Erythroblast (primary cell): ENCODE results near the gene EHBP1L1.

Source experiments
- GATA1 ChIP-seq: IDR thresholded peaks from 2 replicates; pipeline ENCODE4 v1.6.1; 2011; ENCODE audit warnings: low read depth, mild to moderate bottlenecking, control low read depth, low read length, moderate library complexity
- POLR2A ChIP-seq: IDR thresholded peaks from 2 replicates; pipeline ENCODE4 v1.6.1; 2011; ENCODE audit warnings: mild to moderate bottlenecking, low read length

DNA sequence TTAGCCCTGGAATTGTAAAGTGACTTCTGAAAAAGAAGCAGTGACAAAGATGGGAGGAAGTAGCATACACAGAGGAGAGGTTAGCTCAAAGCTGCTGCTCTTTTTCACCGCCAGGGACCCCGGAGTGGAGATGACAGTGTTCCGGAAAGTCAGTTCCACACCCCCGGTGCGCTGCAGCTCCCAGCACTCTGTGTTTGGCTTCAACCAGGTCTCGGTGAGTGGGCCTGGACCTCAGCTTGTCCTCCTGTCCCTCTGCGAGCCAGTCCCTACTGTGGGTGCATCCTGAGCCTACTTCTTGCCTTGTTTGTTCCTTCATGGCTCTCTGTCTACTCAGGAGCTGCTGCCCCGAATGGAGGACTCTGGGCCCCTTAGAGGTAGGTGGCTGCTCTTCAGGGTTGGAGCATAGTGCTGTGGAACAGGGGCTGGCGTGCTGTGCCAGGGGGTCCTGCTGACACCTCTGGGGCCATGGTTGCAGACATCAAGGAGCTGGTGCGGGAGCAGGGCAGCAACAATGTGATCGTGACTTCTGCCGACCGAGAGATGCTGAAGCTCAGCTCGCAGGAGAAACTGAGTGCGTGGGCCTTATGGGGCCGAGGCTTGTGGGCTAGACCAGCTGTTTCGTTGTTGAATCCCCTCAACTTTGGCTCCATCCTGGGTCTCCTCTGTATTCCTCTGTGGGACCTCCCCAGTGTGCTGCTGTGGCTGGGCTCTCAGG lies 41.4 kb downstream of the EHBP1L1 start:
- TF ChIP-seq POLR2A: no peak
- no peak for TF ChIP-seq GATA1
